H1 (cell line): ENCODE measurements around the gene FAM162B. TPM values are rescaled to one million over a fixed set of nuclear protein-coding genes. Genes with fewer than 3 reads are reported as not detected.

Experiments used
- CTCF ChIA-PET: fragments of 300-600 bp; sonication (Branson Sonifier 250); formaldehyde crosslinking; loops from one replicate; lab custom pipeline; 2021; ENCODE audit not compliant: partially characterized antibody; lab: Charles Lee
- POLR2A ChIA-PET: fragments of 300-600 bp; sonication (Branson Sonifier 250); formaldehyde crosslinking; loops from one replicate; lab custom pipeline; 2021; ENCODE audit warnings: inconsistent platforms; ENCODE audit not compliant: partially characterized antibody; lab: Charles Lee
- DNase-seq, 2 experiments: peaks; one replicate each; pipeline versions ENCODE4 v3.0.0 to v3.0.0-alpha.2; 2010 to 2022; ENCODE audit warnings: low spot score in 2 of 2, low read depth in 1 of 2, mixed read lengths in 1 of 2
- FAIRE-seq: peaks from 2 replicates; lab custom pipeline; 2011; peaks lifted over from hg19 to GRCh38; lab: Jason Lieb, UNC
- H2AFZ ChIP-seq: 2 replicates; pipeline ENCODE4 v1.8.1; 2012; ENCODE audit warnings: low read length, inconsistent platforms
- H2AK5ac ChIP-seq: 2 replicates; pipeline ENCODE4 v1.6.1; 2013; ENCODE audit warnings: low read depth, low read length
- H2BK120ac ChIP-seq: replicated peaks from 2 replicates; pipeline ENCODE3; 2013; ENCODE audit warnings: low read depth, low read length, inconsistent platforms
- H2BK12ac ChIP-seq: 2 replicates; pipeline ENCODE4 v1.6.1; 2013; ENCODE audit warnings: low read depth, low read length
- H2BK15ac ChIP-seq: 2 replicates; pipeline ENCODE4 v1.6.1; 2013; ENCODE audit warnings: low read length
- H2BK20ac ChIP-seq: 2 replicates; pipeline ENCODE4 v1.6.1; 2013; ENCODE audit warnings: low read length
- H2BK5ac ChIP-seq: 2 replicates; pipeline ENCODE4 v1.6.1; 2013; ENCODE audit warnings: low read depth, low read length
- H3K14ac ChIP-seq: 2 replicates; pipeline ENCODE4 v1.6.1; 2013; ENCODE audit warnings: inconsistent platforms; ENCODE audit not compliant: insufficient read length
- H3K18ac ChIP-seq: 2 replicates; pipeline ENCODE4 v1.6.1; 2013; ENCODE audit warnings: low read length; ENCODE audit errors: extremely low read depth
- H3K23ac ChIP-seq: 2 replicates; pipeline ENCODE4 v1.6.1; 2013; ENCODE audit warnings: inconsistent platforms; ENCODE audit not compliant: insufficient read length
- H3K23me2 ChIP-seq: 2 replicates; pipeline ENCODE4 v1.6.1; 2013; ENCODE audit warnings: low read depth, low read length
- H3K27ac ChIP-seq: 2 replicates; pipeline ENCODE4 v1.6.1; 2011; ENCODE audit warnings: low read depth, low read length, inconsistent platforms
- H3K27me3 ChIP-seq, 4 experiments: replicated peaks in 1 of 4; 1 replicate in 1 of 4; 2 replicates in 3 of 4; pipeline versions ENCODE4 v1.6.1 to v1.8.1; 2011 to 2013; ENCODE audit warnings: low read length in 3 of 4, mild to moderate bottlenecking in 3 of 4, inconsistent platforms in 2 of 4, mixed read lengths in 2 of 4, moderate library complexity in 1 of 4; ENCODE audit not compliant: control insufficient read depth in 3 of 4, insufficient read depth in 3 of 4; ENCODE audit errors: extremely low read depth in 1 of 4
- H3K36me3 ChIP-seq, 4 experiments: 2 replicates each; pipeline versions ENCODE4 v1.6.1 to v1.8.1; 2011 to 2013; ENCODE audit warnings: mild to moderate bottlenecking in 4 of 4, low read length in 3 of 4, moderate library complexity in 2 of 4, control low read depth in 1 of 4, inconsistent platforms in 1 of 4; ENCODE audit not compliant: insufficient read depth in 4 of 4, control insufficient read depth in 2 of 4
- H3K4ac ChIP-seq: replicated peaks from 2 replicates; pipeline ENCODE3; 2013; ENCODE audit warnings: low read length, low read depth, mixed read lengths, inconsistent platforms; ENCODE audit not compliant: insufficient read length
- H3K4me1 ChIP-seq, 4 experiments: replicated peaks in 1 of 4; 1 replicate in 1 of 4; 2 replicates in 3 of 4; pipeline versions ENCODE4 v1.6.1 to v1.8.1; 2011 to 2013; ENCODE audit warnings: low read length in 3 of 4, inconsistent platforms in 2 of 4, mixed read lengths in 1 of 4; ENCODE audit not compliant: insufficient read depth in 4 of 4, control insufficient read depth in 3 of 4
- H3K4me2 ChIP-seq, 2 experiments: 2 replicates each; pipeline versions ENCODE4 v1.6.1 to v1.8.1; 2011 to 2013; ENCODE audit warnings: low read depth in 2 of 2, low read length in 2 of 2, control low read depth in 1 of 2, inconsistent platforms in 1 of 2, mild to moderate bottlenecking in 1 of 2; ENCODE audit not compliant: insufficient read depth in 1 of 2
- H3K4me3 ChIP-seq, 4 experiments: fragments of 200-600, 300-600 bp in 1 of 4; sonication (generic), shearing (Covaris generic), sonication (Bioruptor Twin) in 1 of 4; 2 replicates each; pipeline versions ENCODE4 v1.5.1 to v1.8.1; 2011 to 2016; ENCODE audit warnings: low read length in 4 of 4, low read depth in 3 of 4, control low read depth in 2 of 4, inconsistent platforms in 2 of 4, mild to moderate bottlenecking in 2 of 4, mixed read lengths in 1 of 4, moderate library complexity in 1 of 4; ENCODE audit not compliant: insufficient read depth in 2 of 4; ENCODE audit errors: extremely low read depth in 1 of 4
- H3K56ac ChIP-seq: replicated peaks from 2 replicates; pipeline ENCODE3; 2013; ENCODE audit warnings: low read depth, mild to moderate bottlenecking, mixed read lengths, low read length, inconsistent platforms; ENCODE audit not compliant: insufficient read length
- H3K79me1 ChIP-seq: 2 replicates; pipeline ENCODE4 v1.6.1; 2013; ENCODE audit warnings: low read depth, low read length, control low read depth
- H3K79me2 ChIP-seq, 2 experiments: 2 replicates each; pipeline versions ENCODE4 v1.6.1 to v1.8.1; 2012 to 2013; ENCODE audit warnings: low read length in 2 of 2, mild to moderate bottlenecking in 2 of 2, inconsistent platforms in 1 of 2; ENCODE audit not compliant: insufficient read depth in 2 of 2, control insufficient read depth in 1 of 2
- H3K9ac ChIP-seq, 4 experiments: replicated peaks in 1 of 4; 1 replicate in 1 of 4; 2 replicates in 3 of 4; pipeline versions ENCODE4 v1.6.1 to v1.8.1; 2011 to 2013; ENCODE audit warnings: low read depth in 3 of 4, low read length in 3 of 4, control low read depth in 2 of 4, mild to moderate bottlenecking in 2 of 4, moderate library complexity in 2 of 4, inconsistent platforms in 1 of 4; ENCODE audit errors: extremely low read depth in 1 of 4
- H3K9me3 ChIP-seq, 2 experiments: 2 replicates each; pipeline versions ENCODE4 v1.6.1 to v1.8.1; 2012 to 2013; ENCODE audit warnings: mild to moderate bottlenecking in 2 of 2, moderate library complexity in 2 of 2, control low read depth in 1 of 2, inconsistent platforms in 1 of 2, low read depth in 1 of 2, low read length in 1 of 2, mixed read lengths in 1 of 2; ENCODE audit not compliant: insufficient read depth in 2 of 2
- H4K20me1 ChIP-seq, 2 experiments: replicated peaks in 1 of 2; 2 replicates each; pipeline versions ENCODE3 to v1.8.1; 2011 to 2013; ENCODE audit warnings: inconsistent platforms in 2 of 2, low read length in 2 of 2, mild to moderate bottlenecking in 1 of 2; ENCODE audit not compliant: insufficient read depth in 2 of 2, control insufficient read depth in 1 of 2
- H4K5ac ChIP-seq: 2 replicates; pipeline ENCODE4 v1.6.1; 2013; ENCODE audit warnings: low read length, low read depth, mixed read lengths, inconsistent platforms; ENCODE audit not compliant: insufficient read length
- H4K8ac ChIP-seq: 2 replicates; pipeline ENCODE4 v1.8.0; 2013; ENCODE audit warnings: mild to moderate bottlenecking, moderate library complexity, low read length, inconsistent platforms; ENCODE audit not compliant: insufficient read depth; ENCODE audit errors: extremely low read depth
- H4K91ac ChIP-seq: replicated peaks from 2 replicates; pipeline ENCODE3; 2013; ENCODE audit warnings: low read length, mixed read lengths, inconsistent platforms; ENCODE audit not compliant: insufficient read length
- BACH1 ChIP-seq: IDR thresholded peaks from 2 replicates; pipeline ENCODE4 v1.6.1; 2012; ENCODE audit warnings: low read length, improper control_type of control experiment
- FOSL1 ChIP-seq: IDR thresholded peaks from 2 replicates; pipeline ENCODE4 v1.6.1; 2011; ENCODE audit warnings: mild to moderate bottlenecking, low read depth, low read length, moderate library complexity; ENCODE audit not compliant: insufficient read depth
- GTF2F1 ChIP-seq: IDR thresholded peaks from 2 replicates; pipeline ENCODE4 v1.6.1; 2012; ENCODE audit warnings: low read depth, low read length, improper control_type of control experiment, borderline replicate concordance
- JUN ChIP-seq: IDR thresholded peaks from 2 replicates; pipeline ENCODE4 v1.6.1; 2011; ENCODE audit warnings: low read depth, mild to moderate bottlenecking, improper control_type of control experiment, low read length
- KDM1A ChIP-seq: fragments of 200-600, 300-600 bp; sonication (generic); IDR thresholded peaks from 2 replicates; pipeline ENCODE4 v1.7.1; 2016; ENCODE audit warnings: mild to moderate bottlenecking, low read length, borderline replicate concordance
- POLR2A ChIP-seq, 2 experiments: IDR thresholded peaks; 1 replicate in 1 of 2; 2 replicates in 1 of 2; pipeline ENCODE4 v1.6.1; 2011; ENCODE audit warnings: low read depth in 2 of 2, low read length in 2 of 2, mild to moderate bottlenecking in 2 of 2; ENCODE audit errors: control extremely low read depth in 1 of 2
- POLR2AphosphoS5 ChIP-seq: IDR thresholded peaks from 2 replicates; pipeline ENCODE4 v1.6.1; 2011; ENCODE audit warnings: low read depth, low read length
- POU5F1 ChIP-seq: IDR thresholded peaks from 2 replicates; pipeline ENCODE4 v1.6.1; 2011; ENCODE audit warnings: low read depth, mild to moderate bottlenecking, low read length, moderate library complexity
- SP2 ChIP-seq: IDR thresholded peaks from 2 replicates; pipeline ENCODE4 v1.6.1; 2012; ENCODE audit warnings: mild to moderate bottlenecking, low read length, inconsistent platforms
- SRF ChIP-seq: IDR thresholded peaks from 2 replicates; pipeline ENCODE4 v1.6.1; 2011; ENCODE audit warnings: mild to moderate bottlenecking, low read depth, low read length, moderate library complexity
- SUZ12 ChIP-seq: fragments of 200-600 bp; sonication (generic); IDR thresholded peaks from 2 replicates; pipeline ENCODE4 v1.6.1; 2012; ENCODE audit warnings: mild to moderate bottlenecking, inconsistent platforms, low read length, moderate library complexity, mixed read lengths
- ZNF274 ChIP-seq: IDR thresholded peaks from 2 replicates; pipeline ENCODE4 v1.7.0; 2012; ENCODE audit warnings: low read length, borderline replicate concordance; ENCODE audit errors: extremely low read depth
- WGBS, 2 experiments: shearing (Covaris generic) in 1 of 2; methylation state at CpG; one replicate each; pipeline versions ENCODE4 v1.1.6 to v1.1.7; 2013 to 2015; ENCODE audit warnings: low lambda C conversion rate in 2 of 2, mixed read lengths in 2 of 2, inconsistent platforms in 1 of 2, low coverage in 1 of 2, missing lambda C conversion rate in 1 of 2; ENCODE audit not compliant: insufficient replicate concordance in 2 of 2, insufficient coverage in 1 of 2, insufficient read length in 1 of 2; ENCODE audit errors: extremely low coverage in 1 of 2, missing lambda C conversion rate in 1 of 2; 5-methylcytosine and 5-hydroxymethylcytosine counted together
- polyA plus RNA-seq, 7 experiments: library from polyadenylated mRNA; depleted of rRNA in 3 of 7; stranded (reverse) in 5 of 7; unstranded in 2 of 7; fragments of >200 nt in 5 of 7; fragments of 200-250 nt in 2 of 7; gene quantifications; 1 replicate in 5 of 7; 2 replicates in 1 of 7; 4 replicates in 1 of 7; pipeline versions ENCODE4 v1.2.1 to v1.2.3, GENCODE V29; 2011 to 2013; ENCODE audit warnings: missing spikeins in 2 of 7, mixed read lengths in 2 of 7
- total RNA-seq: library from RNA; stranded (reverse); fragmentation: NEBNext Ultra II Directional; extraction: Animal tissue kit (Norgen Biotek cat#: 25700); gene quantifications from 2 replicates; pipeline ENCODE4 v1.2.1, GENCODE V29; 2021
- TF ChIP-seq, protein P1 (sequence below): IDR thresholded peaks from 2 replicates; pipeline ENCODE4 v1.6.1; 2012; ENCODE audit warnings: inconsistent platforms
- TF ChIP-seq, protein P2 (sequence below): IDR thresholded peaks from 2 replicates; pipeline ENCODE4 v1.6.1; 2012; ENCODE audit warnings: low read length, inconsistent platforms

Gene FAM162B
- total and polyA plus RNA-seq, 2 of the 8 experiments (the other 6 are each of a cell fraction or from before 2014, with no cell fraction given) = 2.6 to 3.2 TPM

DNA sequence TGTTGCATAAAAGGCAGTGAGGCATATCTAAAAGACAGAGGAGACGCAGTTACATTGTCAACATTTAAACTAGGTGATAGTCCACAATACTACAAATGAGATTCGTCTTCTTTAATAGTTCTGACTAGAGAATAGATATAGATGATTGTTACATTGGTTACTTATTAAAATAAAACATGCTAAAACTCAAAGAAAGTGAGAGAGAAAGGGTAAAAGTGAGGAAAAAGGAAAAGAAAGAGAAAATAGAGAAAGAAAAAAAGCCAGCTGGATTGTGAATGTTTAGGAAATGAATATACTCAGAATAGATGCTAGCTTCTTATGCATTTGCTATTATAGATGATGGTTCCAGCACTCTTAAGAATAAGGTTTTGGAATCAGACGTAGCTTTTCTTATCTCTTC is 27.7 kb upstream of the FAM162B start:
- CTCF ChIA-PET = interaction anchor here (1.0 to 1.9 kb wide), 2 partner anchors 40 to 149 kb away, joined by 4 read pairs; no protein-coding TSS in a partner anchor
- Histone ChIP-seq H3K27me3 (no peaks in the 10 kb centered on the region), H3K14ac (no peak overlapping the region), H2BK20ac (no peak overlapping the region), H4K20me1 (no peaks in the 10 kb centered on the region), H2BK5ac (no peak overlapping the region), H3K79me2 (no peaks in the 10 kb centered on the region), H3K4me1 (no peaks in the 10 kb centered on the region), H3K18ac (no peak overlapping the region), H4K91ac (no peak overlapping the region), H3K9ac (no peak overlapping the region), H2BK120ac (no peak overlapping the region), H3K79me1 (no peaks in the 10 kb centered on the region), H3K4me2 (no peak overlapping the region), H2BK12ac (no peak overlapping the region), H2BK15ac (no peak overlapping the region), H4K8ac (no peak overlapping the region), H3K4me3 (no peak overlapping the region), H3K4ac (no peak overlapping the region), H3K27ac (no peak overlapping the region), H2AK5ac (no peak overlapping the region), H3K56ac (no peak overlapping the region), H3K23me2 (no peaks in the 10 kb centered on the region), H3K23ac (no peak overlapping the region), H3K36me3 (no peaks in the 10 kb centered on the region), H4K5ac (no peak overlapping the region), H3K9me3 (no peaks in the 10 kb centered on the region), H2AFZ (no peak overlapping the region)
- 86% methylated on average over 3 of the region's 3 CpGs; no CpG with 5 or more reads in 1 of the 2 experiments for WGBS, 2 experiments
- no peak for FAIRE-seq
- POLR2A ChIA-PET = no interaction called here
- DNase-seq = no peak
- TF ChIP-seq FOSL1 = no peak
- TF ChIP-seq, protein P1, sequence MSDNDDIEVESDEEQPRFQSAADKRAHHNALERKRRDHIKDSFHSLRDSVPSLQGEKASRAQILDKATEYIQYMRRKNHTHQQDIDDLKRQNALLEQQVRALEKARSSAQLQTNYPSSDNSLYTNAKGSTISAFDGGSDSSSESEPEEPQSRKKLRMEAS = no peak
- TF ChIP-seq POU5F1 = no peak
- no peak for TF ChIP-seq ZNF274
- TF ChIP-seq GTF2F1 = no peak
- TF ChIP-seq, protein P2, sequence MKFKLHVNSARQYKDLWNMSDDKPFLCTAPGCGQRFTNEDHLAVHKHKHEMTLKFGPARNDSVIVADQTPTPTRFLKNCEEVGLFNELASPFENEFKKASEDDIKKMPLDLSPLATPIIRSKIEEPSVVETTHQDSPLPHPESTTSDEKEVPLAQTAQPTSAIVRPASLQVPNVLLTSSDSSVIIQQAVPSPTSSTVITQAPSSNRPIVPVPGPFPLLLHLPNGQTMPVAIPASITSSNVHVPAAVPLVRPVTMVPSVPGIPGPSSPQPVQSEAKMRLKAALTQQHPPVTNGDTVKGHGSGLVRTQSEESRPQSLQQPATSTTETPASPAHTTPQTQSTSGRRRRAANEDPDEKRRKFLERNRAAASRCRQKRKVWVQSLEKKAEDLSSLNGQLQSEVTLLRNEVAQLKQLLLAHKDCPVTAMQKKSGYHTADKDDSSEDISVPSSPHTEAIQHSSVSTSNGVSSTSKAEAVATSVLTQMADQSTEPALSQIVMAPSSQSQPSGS = no peak
- no peak for TF ChIP-seq JUN
- TF ChIP-seq KDM1A = no peak
- TF ChIP-seq POLR2AphosphoS5 = no peak
- no peak for TF ChIP-seq POLR2A (IDR thresholded peaks at IDR 0.05; ENCODE audit: control extremely low read depth in 1 of 2, low read depth in 2 of 2, low read length in 2 of 2)
- TF ChIP-seq SRF = no peak
- TF ChIP-seq SUZ12 = no peak
- no peak for TF ChIP-seq SP2
- TF ChIP-seq BACH1 = no peak
